NCI-H1092 treated with DMSO at 0.1 percent for 48 hours (cell line): ENCODE data around the gene PDZD2.

Experiments used
- DNase-seq: peaks from one replicate; lab custom pipeline; 2025; lab: John Stamatoyannopoulos, UW

PDZD2 gene

DNA sequence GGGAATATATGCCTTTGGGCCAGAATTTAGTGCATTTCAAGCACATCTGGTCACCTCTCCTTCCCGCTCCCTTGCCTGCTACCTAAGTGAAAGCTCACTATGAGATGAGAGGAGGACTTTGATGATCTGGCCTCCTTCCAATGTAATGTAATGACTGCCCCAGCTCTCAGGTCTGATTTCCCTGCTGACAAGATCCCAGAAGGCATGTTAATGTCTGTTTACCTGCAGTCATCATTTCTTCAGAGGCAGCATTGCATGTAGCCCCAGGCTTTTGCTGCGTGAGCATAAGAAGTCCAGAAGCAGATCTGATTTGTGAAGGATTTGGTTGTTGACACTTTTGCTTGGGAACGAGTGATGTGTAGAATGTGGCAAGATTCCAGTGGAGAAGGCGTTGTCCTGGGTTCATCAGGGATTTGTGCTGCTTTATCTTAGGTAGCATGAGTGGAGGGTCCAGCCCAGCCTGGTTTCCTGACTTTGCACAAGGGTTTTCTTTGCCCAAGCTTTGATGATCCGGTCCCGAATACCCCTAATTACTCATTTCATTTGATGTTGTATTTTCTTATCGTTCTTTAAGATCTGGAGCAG, 342.5 kb downstream of the PDZD2 start:
- no peak for DNase-seq

GRCh38 chr5:31982027-31982426, 343.1 kb downstream of the PDZD2 start:
- no peak for DNase-seq

- DNase-seq: no peak
Observed at GRCh38 chr5:31982621-31983020, 343.7 kb downstream of the PDZD2 start.

DNA sequence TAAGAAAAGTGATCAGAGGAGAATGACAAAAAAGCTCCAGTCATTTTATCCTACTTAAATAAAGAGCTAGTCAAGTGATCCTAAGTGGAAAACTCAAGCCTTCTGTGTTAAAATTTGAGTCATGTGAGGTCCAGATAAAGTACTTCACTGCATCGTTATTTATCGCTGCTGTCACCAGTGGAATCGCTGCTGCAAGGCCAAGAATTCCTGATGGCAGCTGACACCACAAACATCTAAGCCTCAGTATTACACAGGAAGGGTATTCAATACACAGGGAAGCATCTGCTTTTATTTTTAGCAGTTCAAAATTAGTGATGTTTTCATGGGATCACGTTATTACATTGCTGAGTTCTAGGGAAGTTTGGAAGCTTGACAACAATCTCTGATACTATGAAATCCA, 344.9 kb downstream of the PDZD2 start:
- no peak for DNase-seq

- DNase-seq: no peak
Observed at GRCh38 chr5:31984691-31985090, 345.8 kb downstream of the PDZD2 start.

DNA sequence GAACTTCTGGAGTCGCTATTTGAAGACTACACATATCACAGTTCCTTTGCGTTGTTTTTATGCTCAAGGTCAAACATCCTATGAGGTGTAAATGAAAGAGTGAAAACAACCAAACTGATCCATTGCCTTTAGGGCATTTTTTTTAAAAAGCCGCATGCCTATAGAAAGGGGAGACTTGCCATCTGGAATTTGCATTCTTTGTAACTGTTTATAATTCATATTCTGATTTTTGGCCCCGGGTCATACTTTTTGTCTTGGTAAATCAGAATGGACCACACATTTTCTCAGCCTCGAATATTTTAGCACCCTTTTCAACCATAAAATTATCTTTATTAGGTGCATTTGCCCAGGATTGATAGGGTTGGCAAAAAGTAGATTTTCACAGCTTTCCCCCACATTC, 347.2 kb downstream of the PDZD2 start:
- DNase-seq: no peak

DNA sequence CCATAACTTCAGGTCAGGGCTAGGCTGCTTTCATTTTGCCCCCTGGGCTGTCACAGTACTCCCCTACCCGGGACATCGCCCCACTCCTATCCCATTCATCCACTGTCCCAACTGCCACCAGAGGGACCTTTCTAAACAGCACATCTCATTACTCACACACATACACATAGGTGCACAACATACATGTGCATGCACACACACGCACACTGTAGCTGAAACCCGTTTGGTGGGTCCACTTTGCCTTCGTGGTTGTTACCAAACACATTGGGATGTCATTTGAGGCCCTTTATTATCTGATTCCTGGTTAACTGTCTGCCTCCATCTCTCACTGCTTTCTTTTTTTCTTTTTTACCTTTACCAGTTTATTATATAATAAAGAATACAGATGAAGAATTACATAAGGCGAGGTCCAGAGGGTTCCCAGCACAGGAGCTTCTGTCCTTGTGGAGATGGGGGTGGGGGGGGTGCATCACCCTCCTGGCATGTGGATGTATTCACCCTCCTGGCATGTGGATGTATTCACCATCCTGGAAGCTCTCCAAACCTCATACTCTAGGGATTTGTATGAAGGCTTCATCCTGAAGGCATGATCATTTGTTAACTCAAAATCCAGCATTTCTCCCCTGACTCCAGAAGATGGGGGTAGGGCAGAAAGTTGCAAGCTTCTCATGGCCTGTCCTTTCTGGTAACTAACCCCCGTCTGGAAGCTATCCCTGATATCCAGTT, 349.2 kb downstream of the PDZD2 start:
- DNase-seq: no peak

- no peak for DNase-seq
Observed at GRCh38 chr5:31990081-31990650, 351.2 kb downstream of the PDZD2 start.

GRCh38 chr5:31990701-31991110, 351.8 kb downstream of the PDZD2 start:
- DNase-seq: no peak

- no peak for DNase-seq
Observed at GRCh38 chr5:31992377-31992776, 353.4 kb downstream of the PDZD2 start.

GRCh38 chr5:31993165-31993961, 354.4 kb downstream of the PDZD2 start:
- DNase-seq: no peak

GRCh38 chr5:31995006-31995405, 356.1 kb downstream of the PDZD2 start:
- DNase-seq: no peak

DNA sequence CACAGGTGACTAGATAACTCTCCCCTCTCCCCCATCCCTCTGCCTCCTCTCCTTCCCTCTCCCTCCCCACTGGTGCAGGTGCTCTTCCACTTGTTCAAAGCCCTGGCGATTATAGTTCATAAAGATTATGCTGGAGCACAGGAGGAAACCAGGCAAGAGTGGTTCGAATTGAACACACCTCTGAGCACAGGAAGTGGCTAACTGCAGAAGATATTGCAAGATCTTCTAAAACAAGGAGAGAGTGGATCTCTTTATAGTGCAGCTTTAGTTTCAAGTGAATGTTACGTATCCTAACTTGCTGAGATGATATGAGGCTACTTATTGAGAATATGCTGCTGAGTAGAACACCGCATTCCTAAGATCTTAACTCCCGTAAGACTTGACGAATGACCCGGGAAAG, 356.8 kb downstream of the PDZD2 start:
- no peak for DNase-seq

DNA sequence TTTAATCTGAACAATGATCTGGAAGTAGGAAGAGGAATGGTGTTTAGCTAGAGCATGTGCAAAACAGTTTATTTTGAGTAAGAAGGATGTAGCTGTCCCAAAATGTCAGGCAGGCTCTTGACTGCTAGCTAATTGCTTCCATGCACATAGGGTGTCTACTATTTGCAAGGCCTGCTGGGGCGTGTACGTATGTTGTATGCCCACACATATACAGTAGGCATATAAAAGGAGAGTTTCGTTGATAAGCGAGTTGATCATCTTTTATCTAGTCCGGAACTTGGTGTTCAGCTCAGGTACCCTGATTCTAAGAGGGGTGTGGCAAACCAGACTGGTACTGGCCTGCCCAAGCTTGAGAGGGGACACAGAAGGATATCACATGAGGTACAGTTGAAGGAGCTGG, 358.0 kb downstream of the PDZD2 start:
- no peak for DNase-seq

DNA sequence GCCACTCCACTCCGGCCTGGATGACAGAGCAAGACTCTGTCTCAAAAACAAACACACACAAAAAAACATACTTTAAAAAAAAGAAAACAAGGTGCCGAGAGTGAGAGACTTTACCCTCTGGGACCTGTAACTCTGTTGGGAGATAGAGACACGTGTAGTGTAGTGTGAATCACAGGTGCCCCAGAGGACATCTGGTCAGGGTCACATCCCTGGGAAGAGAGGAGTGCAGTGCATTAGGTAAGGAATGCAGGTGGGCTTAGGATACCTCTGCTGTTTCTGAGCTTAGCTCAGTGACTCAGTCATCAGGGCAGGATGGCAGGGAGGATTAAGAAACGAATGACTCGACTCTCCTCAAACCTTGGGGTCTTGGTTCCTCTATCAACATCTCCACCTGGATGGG, 360.5 kb downstream of the PDZD2 start:
- no peak for DNase-seq

GRCh38 chr5:32000731-32001130, 361.8 kb downstream of the PDZD2 start:
- no peak for DNase-seq

GRCh38 chr5:32001284-32001683, 362.4 kb downstream of the PDZD2 start:
- no peak for DNase-seq

DNA sequence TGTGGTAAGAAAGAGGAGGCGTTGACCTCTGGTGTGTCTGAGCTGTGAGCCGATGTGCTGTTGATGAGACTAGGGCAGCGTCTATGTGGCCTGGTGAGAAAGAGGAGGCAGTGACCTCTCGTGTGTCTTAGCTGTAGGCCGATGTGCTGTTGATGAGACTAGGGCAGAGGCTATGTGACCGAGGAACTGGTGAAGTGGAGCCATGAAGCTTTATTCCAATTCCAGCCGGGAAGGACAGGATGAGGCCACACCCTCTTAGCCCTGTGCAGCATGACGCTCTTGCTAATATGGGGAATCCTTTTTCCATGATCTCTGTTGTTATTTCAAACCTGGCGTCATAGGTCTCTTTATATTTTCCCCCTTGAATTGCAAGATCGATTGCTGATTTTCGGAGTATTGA, 362.8 kb downstream of the PDZD2 start:
- DNase-seq: no peak

GRCh38 chr5:32002755-32003154, 363.8 kb downstream of the PDZD2 start:
- no peak for DNase-seq

DNA sequence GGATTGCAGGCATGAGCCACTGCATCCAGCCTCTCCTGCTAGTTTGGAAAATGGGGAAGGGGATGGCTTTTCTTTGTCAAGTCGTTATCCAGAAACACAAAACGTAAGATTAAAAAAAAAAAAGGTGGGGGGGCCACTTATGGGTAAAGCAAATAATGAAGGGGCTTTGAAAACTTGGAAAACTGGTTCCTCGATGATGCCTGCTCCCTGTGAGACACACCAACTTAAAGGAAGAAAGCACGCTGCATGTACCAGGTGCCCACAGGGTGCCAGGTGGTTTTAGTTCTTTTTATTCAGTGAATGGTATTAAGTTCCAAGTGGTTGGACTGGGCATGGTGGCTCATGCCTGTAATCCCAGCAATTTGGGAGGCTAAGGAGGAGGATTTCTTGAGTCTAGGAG, 365.1 kb downstream of the PDZD2 start:
- DNase-seq: no peak

GRCh38 chr5:32004404-32004803, 365.5 kb downstream of the PDZD2 start:
- no peak for DNase-seq

DNA sequence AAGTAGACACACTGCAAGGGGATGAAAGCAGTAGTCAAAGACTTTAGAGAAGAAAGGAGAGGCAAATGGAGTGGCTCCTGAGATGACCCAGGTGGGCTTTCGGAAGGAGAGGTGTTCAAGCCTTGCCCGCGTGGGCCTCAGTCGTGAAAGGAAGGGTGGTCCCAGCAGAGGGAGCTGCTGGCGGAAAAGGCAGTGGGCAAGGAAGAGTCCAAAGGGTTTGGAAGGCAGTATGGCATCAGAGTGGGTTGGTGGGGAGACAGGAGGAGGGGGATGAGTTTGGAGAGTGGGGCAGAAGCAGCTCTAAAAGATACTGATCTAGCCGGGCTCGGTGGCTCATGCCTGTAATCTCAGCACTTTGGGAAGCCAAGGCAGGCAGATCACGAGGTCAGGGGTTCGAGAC, 369.8 kb downstream of the PDZD2 start:
- no peak for DNase-seq

GRCh38 chr5:32013658-32014057, 374.7 kb downstream of the PDZD2 start:
- DNase-seq: no peak
